CD14-positive monocyte (primary cell): ENCODE results near the gene HOXA2. TPM values are rescaled to one million over a fixed set of nuclear protein-coding genes. Genes with fewer than 3 reads are reported as not detected.

Source experiments
- DNase-seq, 3 donors: peaks; one replicate each; pipeline ENCODE4 v3.0.0-alpha.2; 2011 to 2022
- H2AFZ ChIP-seq: 2 replicates; pipeline ENCODE4 v1.6.0; 2012; ENCODE audit warnings: mild to moderate bottlenecking, low read depth, low read length, inconsistent platforms; ENCODE audit not compliant: insufficient read depth, poor library complexity, severe bottlenecking
- H3K27ac ChIP-seq, 2 donors: 1 replicate in 1 of 2; 2 replicates in 1 of 2; pipeline ENCODE4 v1.5.1; 2012 to 2013; ENCODE audit warnings: low read length in 2 of 2, control low read depth in 1 of 2, inconsistent platforms in 1 of 2, low read depth in 1 of 2, mild to moderate bottlenecking in 1 of 2
- H3K27me3 ChIP-seq, 2 donors: one replicate each; pipeline versions ENCODE4 v1.6.0 to v1.6.1; 2011 to 2013; ENCODE audit warnings: low read length in 2 of 2; ENCODE audit not compliant: control insufficient read depth in 2 of 2, insufficient read depth in 2 of 2
- H3K36me3 ChIP-seq, 2 donors: replicated peaks in 1 of 2; 1 replicate in 1 of 2; 2 replicates in 1 of 2; pipeline versions ENCODE4 v1.5.1 to v1.6.1; 2012 to 2013; ENCODE audit warnings: low read length in 2 of 2, control low read depth in 1 of 2, inconsistent platforms in 1 of 2, mild to moderate bottlenecking in 1 of 2; ENCODE audit not compliant: insufficient read depth in 2 of 2, control insufficient read depth in 1 of 2
- H3K4me1 ChIP-seq, 2 donors: 1 replicate in 1 of 2; 2 replicates in 1 of 2; pipeline versions ENCODE4 v1.5.1 to v1.6.1; 2012 to 2013; ENCODE audit warnings: low read length in 2 of 2, control low read depth in 1 of 2, inconsistent platforms in 1 of 2, mild to moderate bottlenecking in 1 of 2, moderate library complexity in 1 of 2; ENCODE audit not compliant: insufficient read depth in 2 of 2, control insufficient read depth in 1 of 2
- H3K4me2 ChIP-seq: replicated peaks from 2 replicates; pipeline ENCODE3; 2012; ENCODE audit warnings: low read length, moderate library complexity, mild to moderate bottlenecking; ENCODE audit not compliant: poor library complexity, severe bottlenecking; ENCODE audit errors: extremely low read depth
- H3K4me3 ChIP-seq, 3 experiments: fragments of 200-600 bp in 1 of 3; sonication (generic) in 1 of 3; replicated peaks in 1 of 3; 1 replicate in 2 of 3; 2 replicates in 1 of 3; pipeline ENCODE4 v1.5.1; 2011 to 2013; ENCODE audit warnings: low read length in 3 of 3, mild to moderate bottlenecking in 3 of 3, control low read depth in 2 of 3, low read depth in 2 of 3, inconsistent platforms in 1 of 3, moderate library complexity in 1 of 3
- H3K79me2 ChIP-seq: 2 replicates; pipeline ENCODE4 v1.6.0; 2012; ENCODE audit warnings: mild to moderate bottlenecking, control low read depth, inconsistent platforms, low read length, moderate library complexity; ENCODE audit not compliant: insufficient read depth
- H3K9ac ChIP-seq: 2 replicates; pipeline ENCODE4 v1.6.0; 2017; ENCODE audit warnings: low read length, mild to moderate bottlenecking; ENCODE audit not compliant: insufficient read depth, poor library complexity, severe bottlenecking
- H3K9me3 ChIP-seq, 2 donors: replicated peaks in 1 of 2; 1 replicate in 1 of 2; 2 replicates in 1 of 2; pipeline versions ENCODE4 v1.5.1 to v1.6.1; 2012 to 2013; ENCODE audit warnings: low read length in 2 of 2, control low read depth in 1 of 2; ENCODE audit not compliant: control insufficient read depth in 1 of 2, insufficient read depth in 1 of 2
- H4K20me1 ChIP-seq: 2 replicates; pipeline ENCODE4 v1.6.0; 2012; ENCODE audit warnings: mild to moderate bottlenecking, low read length, control low read depth, moderate library complexity; ENCODE audit not compliant: insufficient read depth
- H3K27ac Mint-ChIP-seq, 7 donors: one replicate each; pipeline ENCODE4 v1.8.0; 2020; ENCODE audit warnings: mild to moderate bottlenecking in 7 of 7, mixed read lengths in 7 of 7, moderate library complexity in 6 of 7, inconsistent platforms in 2 of 7
- H3K27me3 Mint-ChIP-seq, 3 donors: one replicate each; pipeline ENCODE4 v1.8.0; 2021 to 2022; ENCODE audit warnings: low read depth in 3 of 3, mild to moderate bottlenecking in 3 of 3, mixed read lengths in 3 of 3, moderate library complexity in 3 of 3, inconsistent platforms in 1 of 3
- H3K36me3 Mint-ChIP-seq, 2 donors: one replicate each; pipeline ENCODE4 v1.8.0; 2020; ENCODE audit warnings: mixed read lengths in 2 of 2, inconsistent platforms in 1 of 2, mild to moderate bottlenecking in 1 of 2
- H3K4me1 Mint-ChIP-seq: one replicate; pipeline ENCODE4 v1.8.0; 2020; ENCODE audit warnings: mild to moderate bottlenecking, mixed read lengths
- H3K4me3 Mint-ChIP-seq, 2 donors: one replicate each; pipeline ENCODE4 v1.8.0; 2020; ENCODE audit warnings: mild to moderate bottlenecking in 2 of 2, mixed read lengths in 2 of 2, moderate library complexity in 1 of 2
- H3K9me3 Mint-ChIP-seq, 7 donors: one replicate each; pipeline ENCODE4 v1.8.0; 2020 to 2022; ENCODE audit warnings: mixed read lengths in 7 of 7, mild to moderate bottlenecking in 6 of 7, moderate library complexity in 6 of 7, inconsistent platforms in 2 of 7
- CTCF ChIP-seq: fragments of 200-600 bp; IDR thresholded peaks from one replicate; pipeline ENCODE4 v1.8.0; 2022; ENCODE audit warnings: antibody characterized with exemption, mild to moderate bottlenecking
- WGBS: methylation state at CpG from one replicate; pipeline ENCODE4 v1.1.5; 2013; ENCODE audit warnings: missing lambda C conversion rate; ENCODE audit not compliant: insufficient coverage; 5-methylcytosine and 5-hydroxymethylcytosine counted together
- intact Hi-C, 2 donors: fragments of 100-400 bp; cut with micrococcal nuclease; formaldehyde crosslinking; loops; one replicate each; pipeline versions ENCODE4 v1.15.0 to v1.15.1; 2023
- polyA plus RNA-seq, 3 donors: library from polyadenylated mRNA; depleted of rRNA in 1 of 3; unstranded in 2 of 3; stranded (reverse) in 1 of 3; fragments of 300-500 nt in 2 of 3; fragments of >200 nt in 1 of 3; fragmentation: Illumina TruSeq in 2 of 3; gene quantifications; 1 replicate in 2 of 3; 2 replicates in 1 of 3; pipeline ENCODE4 v1.2.3, GENCODE V29; 2012 to 2021

HOXA2 gene
- polyA plus RNA-seq, 3 donors = not detected

DNA sequence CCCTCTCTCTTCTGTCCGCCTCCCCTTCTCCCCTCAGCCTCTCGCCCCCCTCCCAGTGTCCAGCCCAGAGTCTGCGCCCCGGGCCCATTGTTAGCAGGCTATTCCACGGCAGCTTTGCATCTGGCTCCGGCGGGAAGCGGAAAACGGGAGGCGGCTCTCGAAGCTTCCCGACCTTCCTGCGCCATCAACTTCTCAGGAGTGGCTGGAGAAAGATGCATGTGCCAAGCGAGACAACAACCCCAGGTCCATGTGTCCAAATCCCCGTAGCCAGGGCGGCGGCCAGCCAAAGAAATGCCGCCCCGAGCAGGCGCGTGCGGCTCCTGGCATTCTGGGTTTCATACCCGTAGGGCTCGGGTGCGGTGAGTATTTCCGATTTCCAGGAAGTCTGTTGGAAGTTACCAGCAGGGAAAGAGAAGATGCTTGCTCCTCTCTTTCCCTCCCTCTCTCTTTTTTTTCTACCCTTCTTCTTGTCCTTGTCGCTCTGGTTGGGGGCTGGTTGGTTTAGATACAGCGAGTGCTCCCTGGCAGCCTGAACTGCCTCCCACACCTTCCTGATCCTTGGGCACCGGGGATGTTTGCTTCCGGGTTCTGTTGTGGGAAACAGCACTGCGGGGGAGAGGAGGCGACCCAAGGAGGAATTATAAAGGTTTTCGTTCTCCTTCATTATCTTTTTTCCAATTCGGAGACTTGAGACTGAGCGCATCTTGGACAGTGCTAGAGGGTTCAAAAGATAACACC, 1.2 kb upstream of the HOXA2 start:
- DNase-seq = no peak
- Mint-ChIP-seq H3K4me1 (peaks cover 32% of the 10 kb centered on the region), H3K4me3 (peak overlapping the region in 1 of 2 donors; percentile 88), H3K36me3 (peaks cover 42 to 43% of the 10 kb centered on the region in 2 donors), H3K27ac (peak overlapping the region in 1 of 7 donors; percentile 15), H3K27me3 (peaks cover 64 to 81% (median 74%) of the 10 kb centered on the region in 3 donors), H3K9me3 (peaks cover 0 to 39% (median 22%) of the 10 kb centered on the region in 7 donors)
- intact Hi-C loops = no loop called here
- Histone ChIP-seq H2AFZ (no peak overlapping the region), H3K27me3 (peaks cover 50 to 77% of the 10 kb centered on the region in 2 donors), H4K20me1 (peaks cover 66% of the 10 kb centered on the region), H3K9ac (no peak overlapping the region), H3K27ac (no peak overlapping the region), H3K4me1 (peaks cover 16 to 20% of the 10 kb centered on the region in 2 donors), H3K4me2 (no peak overlapping the region), H3K79me2 (peaks cover 4% of the 10 kb centered on the region), H3K9me3 (peaks cover 3 to 24% of the 10 kb centered on the region in 2 donors), H3K36me3 (peaks cover 9 to 29% of the 10 kb centered on the region in 2 donors), H3K4me3 (no peak overlapping the region)
- no peak for TF ChIP-seq CTCF
- 59% methylated on average over 19 of the region's 35 CpGs for WGBS

DNA sequence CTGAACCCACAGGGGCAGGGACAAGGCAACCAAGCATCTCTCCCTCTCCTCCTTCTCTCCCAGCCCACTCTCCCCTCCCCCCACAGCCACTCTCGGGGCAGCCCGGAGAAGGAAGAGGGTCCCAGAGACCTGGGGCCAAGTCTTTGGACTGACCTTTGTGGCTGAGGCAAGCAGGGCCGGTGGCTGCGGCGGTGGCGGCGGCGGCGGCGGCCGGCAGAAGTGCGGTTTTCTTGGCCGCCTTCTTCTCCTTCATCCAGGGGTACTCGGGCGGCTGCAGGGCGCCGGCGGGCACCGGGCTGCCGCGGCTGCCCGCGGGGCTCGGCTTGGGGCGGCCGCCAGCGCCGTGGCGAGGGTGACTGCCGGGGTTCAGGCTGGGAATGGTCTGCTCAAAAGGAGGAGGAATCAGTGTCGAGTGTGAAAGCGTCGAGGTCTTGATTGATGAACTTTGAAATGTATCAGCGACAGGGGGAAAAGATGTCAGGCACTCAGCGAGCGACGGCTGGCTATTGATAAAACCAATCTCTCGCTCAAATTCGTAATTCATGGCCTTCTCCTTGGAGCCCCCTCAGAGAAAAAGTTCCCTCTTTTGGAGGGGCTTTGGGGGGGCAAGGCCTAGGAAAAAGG, 414 bp downstream of the HOXA2 start:
- Mint-ChIP-seq H3K9me3 (peaks cover 0 to 46% (median 19%) of the 10 kb centered on the region in 7 donors), H3K4me3 (peak overlapping the region in 1 of 2 donors; percentile 88), H3K4me1 (peaks cover 48% of the 10 kb centered on the region), H3K27me3 (peaks cover 76 to 96% (median 84%) of the 10 kb centered on the region in 3 donors), H3K36me3 (peaks cover 54 to 57% of the 10 kb centered on the region in 2 donors), H3K27ac (peak overlapping the region in 1 of 7 donors; percentile 3)
- Histone ChIP-seq H3K79me2 (peaks cover 20% of the 10 kb centered on the region), H3K4me3 (no peak overlapping the region), H3K9me3 (peaks cover 0 to 24% of the 10 kb centered on the region in 2 donors), H3K4me1 (peaks cover 32 to 36% of the 10 kb centered on the region in 2 donors), H2AFZ (no peak overlapping the region), H3K36me3 (peaks cover 9 to 32% of the 10 kb centered on the region in 2 donors), H3K9ac (no peak overlapping the region), H3K4me2 (peak overlapping the region; percentile 49), H3K27ac (no peak overlapping the region), H3K27me3 (peaks cover 56 to 92% of the 10 kb centered on the region in 2 donors), H4K20me1 (peaks cover 82% of the 10 kb centered on the region)
- intact Hi-C loops = no loop called here
- no peak for DNase-seq
- WGBS = 5% methylated on average over 29 of the region's 39 CpGs
- TF ChIP-seq CTCF = no peak
